ENCODE measurements around the gene P2RX6.

DNA sequence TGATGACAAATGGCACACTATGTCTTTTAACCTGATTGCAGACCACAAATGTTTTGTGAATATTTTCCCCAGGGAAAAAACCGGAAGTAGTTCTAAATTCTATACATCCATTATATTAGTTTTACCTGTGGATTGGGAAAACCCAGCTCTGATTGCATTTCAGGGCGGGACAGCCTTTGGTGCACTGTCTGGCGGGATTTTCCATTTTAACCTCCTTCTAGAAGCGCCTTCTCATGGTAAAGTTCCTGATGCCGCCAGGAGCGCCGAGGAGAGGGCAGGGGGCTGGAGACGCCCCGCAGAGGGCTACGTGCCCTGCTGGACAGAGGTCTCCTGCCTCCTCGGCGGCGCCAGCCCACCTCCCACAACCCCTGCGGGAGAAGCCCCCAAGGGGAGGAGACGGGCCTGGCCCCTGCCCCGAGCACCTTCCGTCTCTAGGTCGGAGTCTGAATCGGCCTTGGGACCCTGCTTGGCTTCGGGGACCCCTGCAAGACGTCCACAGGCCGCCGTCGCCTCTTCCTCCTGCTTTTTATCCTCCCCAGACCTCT, 1.2 kb upstream of the P2RX6 start:
- TF ChIP-seq EZH2phosphoT487 (IDR thresholded peaks at IDR 0.05; ENCODE audit: unreplicated experiment) (no peak), POLR2AphosphoS5 (IDR thresholded peaks at IDR 0.05; ENCODE audit: low read depth) (no peak; the same call in 1 of the 2 replicates), ZNF331 (CRISPR knock-in tag; IDR thresholded peaks at IDR 0.05; ENCODE audit: low read depth) (no peak), EZH2 (IDR thresholded peaks at IDR 0.05; ENCODE audit: low read depth, unreplicated experiment) (no peak), JUNB (IDR thresholded peaks at IDR 0.05; ENCODE audit: unreplicated experiment) (no peak), CREB1 (CRISPR knock-in tag; IDR thresholded peaks at IDR 0.05; ENCODE audit: low read depth) (no peak)
- TF ChIP-seq, protein P1, sequence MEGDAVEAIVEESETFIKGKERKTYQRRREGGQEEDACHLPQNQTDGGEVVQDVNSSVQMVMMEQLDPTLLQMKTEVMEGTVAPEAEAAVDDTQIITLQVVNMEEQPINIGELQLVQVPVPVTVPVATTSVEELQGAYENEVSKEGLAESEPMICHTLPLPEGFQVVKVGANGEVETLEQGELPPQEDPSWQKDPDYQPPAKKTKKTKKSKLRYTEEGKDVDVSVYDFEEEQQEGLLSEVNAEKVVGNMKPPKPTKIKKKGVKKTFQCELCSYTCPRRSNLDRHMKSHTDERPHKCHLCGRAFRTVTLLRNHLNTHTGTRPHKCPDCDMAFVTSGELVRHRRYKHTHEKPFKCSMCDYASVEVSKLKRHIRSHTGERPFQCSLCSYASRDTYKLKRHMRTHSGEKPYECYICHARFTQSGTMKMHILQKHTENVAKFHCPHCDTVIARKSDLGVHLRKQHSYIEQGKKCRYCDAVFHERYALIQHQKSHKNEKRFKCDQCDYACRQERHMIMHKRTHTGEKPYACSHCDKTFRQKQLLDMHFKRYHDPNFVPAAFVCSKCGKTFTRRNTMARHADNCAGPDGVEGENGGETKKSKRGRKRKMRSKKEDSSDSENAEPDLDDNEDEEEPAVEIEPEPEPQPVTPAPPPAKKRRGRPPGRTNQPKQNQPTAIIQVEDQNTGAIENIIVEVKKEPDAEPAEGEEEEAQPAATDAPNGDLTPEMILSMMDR (conservative IDR thresholded peaks at IDR 0.05; ENCODE audit: low read depth in 2 of 2) = no peak
- TF ChIP-seq, protein P2, sequence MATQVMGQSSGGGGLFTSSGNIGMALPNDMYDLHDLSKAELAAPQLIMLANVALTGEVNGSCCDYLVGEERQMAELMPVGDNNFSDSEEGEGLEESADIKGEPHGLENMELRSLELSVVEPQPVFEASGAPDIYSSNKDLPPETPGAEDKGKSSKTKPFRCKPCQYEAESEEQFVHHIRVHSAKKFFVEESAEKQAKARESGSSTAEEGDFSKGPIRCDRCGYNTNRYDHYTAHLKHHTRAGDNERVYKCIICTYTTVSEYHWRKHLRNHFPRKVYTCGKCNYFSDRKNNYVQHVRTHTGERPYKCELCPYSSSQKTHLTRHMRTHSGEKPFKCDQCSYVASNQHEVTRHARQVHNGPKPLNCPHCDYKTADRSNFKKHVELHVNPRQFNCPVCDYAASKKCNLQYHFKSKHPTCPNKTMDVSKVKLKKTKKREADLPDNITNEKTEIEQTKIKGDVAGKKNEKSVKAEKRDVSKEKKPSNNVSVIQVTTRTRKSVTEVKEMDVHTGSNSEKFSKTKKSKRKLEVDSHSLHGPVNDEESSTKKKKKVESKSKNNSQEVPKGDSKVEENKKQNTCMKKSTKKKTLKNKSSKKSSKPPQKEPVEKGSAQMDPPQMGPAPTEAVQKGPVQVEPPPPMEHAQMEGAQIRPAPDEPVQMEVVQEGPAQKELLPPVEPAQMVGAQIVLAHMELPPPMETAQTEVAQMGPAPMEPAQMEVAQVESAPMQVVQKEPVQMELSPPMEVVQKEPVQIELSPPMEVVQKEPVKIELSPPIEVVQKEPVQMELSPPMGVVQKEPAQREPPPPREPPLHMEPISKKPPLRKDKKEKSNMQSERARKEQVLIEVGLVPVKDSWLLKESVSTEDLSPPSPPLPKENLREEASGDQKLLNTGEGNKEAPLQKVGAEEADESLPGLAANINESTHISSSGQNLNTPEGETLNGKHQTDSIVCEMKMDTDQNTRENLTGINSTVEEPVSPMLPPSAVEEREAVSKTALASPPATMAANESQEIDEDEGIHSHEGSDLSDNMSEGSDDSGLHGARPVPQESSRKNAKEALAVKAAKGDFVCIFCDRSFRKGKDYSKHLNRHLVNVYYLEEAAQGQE (IDR thresholded peaks at IDR 0.05; ENCODE audit: unreplicated experiment) = peak; percentile 51
- TF ChIP-seq, protein P3, sequence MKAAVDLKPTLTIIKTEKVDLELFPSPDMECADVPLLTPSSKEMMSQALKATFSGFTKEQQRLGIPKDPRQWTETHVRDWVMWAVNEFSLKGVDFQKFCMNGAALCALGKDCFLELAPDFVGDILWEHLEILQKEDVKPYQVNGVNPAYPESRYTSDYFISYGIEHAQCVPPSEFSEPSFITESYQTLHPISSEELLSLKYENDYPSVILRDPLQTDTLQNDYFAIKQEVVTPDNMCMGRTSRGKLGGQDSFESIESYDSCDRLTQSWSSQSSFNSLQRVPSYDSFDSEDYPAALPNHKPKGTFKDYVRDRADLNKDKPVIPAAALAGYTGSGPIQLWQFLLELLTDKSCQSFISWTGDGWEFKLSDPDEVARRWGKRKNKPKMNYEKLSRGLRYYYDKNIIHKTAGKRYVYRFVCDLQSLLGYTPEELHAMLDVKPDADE (IDR thresholded peaks at IDR 0.05) = no peak
